ENCODE data around the gene MALL.

DNA sequence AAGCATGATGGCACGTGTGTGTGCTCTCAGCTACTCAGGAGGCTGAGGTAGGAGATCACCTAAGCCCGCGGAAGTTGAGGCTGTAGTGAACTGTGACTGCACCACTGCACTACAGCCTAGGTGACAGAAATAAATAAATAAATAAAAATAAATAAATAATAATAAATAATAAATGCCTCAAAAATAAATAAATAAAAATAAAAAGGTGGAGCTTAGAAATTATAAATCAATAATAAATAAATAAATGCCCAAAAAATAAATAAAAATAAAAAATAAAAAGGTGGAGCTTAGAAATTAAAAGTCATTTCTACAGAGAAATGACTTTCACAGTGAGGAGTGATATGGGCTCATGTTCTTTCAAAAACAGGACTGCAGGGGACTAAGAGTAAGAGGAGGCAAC is 6.0 kb upstream of the MALL start:
- TF ChIP-seq TAF1 (IDR thresholded peaks at IDR 0.05; ENCODE audit: borderline replicate concordance, insufficient read depth, low read length): no peak
- no peak for TF ChIP-seq POLR2AphosphoS5 (IDR thresholded peaks at IDR 0.05; ENCODE audit: low read depth, low read length)
